Duodenal mucosa (tissue), 2 donors: Measurements from ENCODE around the gene METTL22.

ENCODE experiments used
- H3K27ac ChIP-seq: one replicate; pipeline ENCODE4 v1.7.0; 2013; ENCODE audit warnings: low read depth, low read length
- H3K27me3 ChIP-seq, 2 donors: one replicate each; pipeline ENCODE4 v1.7.0; 2013; ENCODE audit warnings: low read length in 2 of 2, control low read depth in 1 of 2; ENCODE audit not compliant: insufficient read depth in 2 of 2, control insufficient read depth in 1 of 2
- H3K36me3 ChIP-seq, 2 donors: one replicate each; pipeline ENCODE4 v1.7.0; 2013; ENCODE audit warnings: low read length in 2 of 2, control low read depth in 1 of 2; ENCODE audit not compliant: insufficient read depth in 2 of 2, control insufficient read depth in 1 of 2
- H3K4me1 ChIP-seq, 2 donors: one replicate each; pipeline ENCODE4 v1.7.0; 2013; ENCODE audit warnings: low read length in 2 of 2, control low read depth in 1 of 2; ENCODE audit not compliant: insufficient read depth in 2 of 2, control insufficient read depth in 1 of 2
- H3K4me3 ChIP-seq, 2 donors: one replicate each; pipeline ENCODE4 v1.7.0; 2013; ENCODE audit warnings: low read length in 2 of 2, low read depth in 1 of 2
- H3K9ac ChIP-seq, 2 donors: one replicate each; pipeline ENCODE4 v1.7.0; 2013; ENCODE audit warnings: low read length in 2 of 2, low read depth in 1 of 2
- H3K9me3 ChIP-seq, 2 donors: one replicate each; pipeline ENCODE4 v1.7.0; 2013; ENCODE audit warnings: low read length in 2 of 2, control low read depth in 1 of 2; ENCODE audit not compliant: control insufficient read depth in 1 of 2

Gene METTL22

GRCh38 chr16:8621572-8622314 lies at the start of gene METTL22:
TSS of gene METTL22 (plus strand) at chr16:8621698. CDS start at chr16:8625666, 3,968 bp downstream.
- H3K4me1 ChIP-seq: peaks cover 5 to 11% of the 10 kb centered on the region in 2 donors
- H3K36me3 ChIP-seq: peaks cover 9 to 16% of the 10 kb centered on the region in 2 donors
- H3K27me3 ChIP-seq: no peaks in the 10 kb centered on the region
- H3K9me3 ChIP-seq: no peaks in the 10 kb centered on the region
- peak within 1 kb of the TSS; percentile 99 to 100 for H3K4me3 ChIP-seq
- peak within 1 kb of the TSS; percentile 46 for H3K27ac ChIP-seq
- peak within 1 kb of the TSS; percentile 98 to 99 for H3K9ac ChIP-seq

GRCh38 chr16:8572063-8572918 lies 49.2 kb upstream of the METTL22 start:
- no peaks in the 10 kb centered on the region for H3K9me3 ChIP-seq
- H3K36me3 ChIP-seq: no peaks in the 10 kb centered on the region
- H3K27me3 ChIP-seq: no peaks in the 10 kb centered on the region
- H3K27ac ChIP-seq: no peak overlapping the region
- H3K9ac ChIP-seq: no peak overlapping the region
- no peak overlapping the region for H3K4me3 ChIP-seq
- H3K4me1 ChIP-seq: no peaks in the 10 kb centered on the region

GRCh38 chr16:8572919-8573724 lies 48.4 kb upstream of the METTL22 start:
- Histone ChIP-seq H3K36me3 (no peaks in the 10 kb centered on the region), H3K4me1 (no peaks in the 10 kb centered on the region), H3K27me3 (no peaks in the 10 kb centered on the region), H3K4me3 (no peak overlapping the region), H3K9me3 (no peaks in the 10 kb centered on the region), H3K27ac (no peak overlapping the region), H3K9ac (no peak overlapping the region)

GRCh38 chr16:8575399-8575798 lies 46.1 kb upstream of the METTL22 start:
- Histone ChIP-seq H3K36me3 (no peaks in the 10 kb centered on the region), H3K27ac (no peak overlapping the region), H3K4me1 (no peaks in the 10 kb centered on the region), H3K9ac (no peak overlapping the region), H3K27me3 (no peaks in the 10 kb centered on the region), H3K9me3 (no peaks in the 10 kb centered on the region), H3K4me3 (no peak overlapping the region)

GRCh38 chr16:8576141-8577004 lies 45.1 kb upstream of the METTL22 start:
- no peaks in the 10 kb centered on the region for H3K4me1 ChIP-seq
- H3K4me3 ChIP-seq: no peak overlapping the region
- no peaks in the 10 kb centered on the region for H3K9me3 ChIP-seq
- no peak overlapping the region for H3K9ac ChIP-seq
- no peaks in the 10 kb centered on the region for H3K36me3 ChIP-seq
- no peaks in the 10 kb centered on the region for H3K27me3 ChIP-seq
- no peak overlapping the region for H3K27ac ChIP-seq

- Histone ChIP-seq H3K4me1 (no peaks in the 10 kb centered on the region), H3K27ac (no peak overlapping the region), H3K9me3 (no peaks in the 10 kb centered on the region), H3K9ac (no peak overlapping the region), H3K36me3 (no peaks in the 10 kb centered on the region), H3K27me3 (no peaks in the 10 kb centered on the region), H3K4me3 (no peak overlapping the region)
Measured at GRCh38 chr16:8577678-8578304, 43.7 kb upstream of the METTL22 start.

- H3K4me3 ChIP-seq: no peak overlapping the region
- H3K9me3 ChIP-seq: no peaks in the 10 kb centered on the region
- H3K27ac ChIP-seq: no peak overlapping the region
- no peaks in the 10 kb centered on the region for H3K27me3 ChIP-seq
- H3K9ac ChIP-seq: no peak overlapping the region
- no peaks in the 10 kb centered on the region for H3K4me1 ChIP-seq
- no peaks in the 10 kb centered on the region for H3K36me3 ChIP-seq
Measured at GRCh38 chr16:8579559-8579958, 41.9 kb upstream of the METTL22 start.

GRCh38 chr16:8581831-8582580 lies 39.5 kb upstream of the METTL22 start:
- no peak overlapping the region for H3K4me3 ChIP-seq
- H3K9me3 ChIP-seq: no peaks in the 10 kb centered on the region
- no peak overlapping the region for H3K27ac ChIP-seq
- H3K9ac ChIP-seq: no peak overlapping the region
- no peaks in the 10 kb centered on the region for H3K36me3 ChIP-seq
- no peaks in the 10 kb centered on the region for H3K27me3 ChIP-seq
- no peaks in the 10 kb centered on the region for H3K4me1 ChIP-seq
